ENCODE data around the gene HDAC9.

The HDAC9 gene

GRCh38 chr7:18495412-18496340, at the start of gene HDAC9:
HDAC9 (plus strand) TSS chr7:18495749; CDS start chr7:18496303, 554 bp downstream.
- DNase-seq (ENCODE audit: low read depth): no peak

DNA sequence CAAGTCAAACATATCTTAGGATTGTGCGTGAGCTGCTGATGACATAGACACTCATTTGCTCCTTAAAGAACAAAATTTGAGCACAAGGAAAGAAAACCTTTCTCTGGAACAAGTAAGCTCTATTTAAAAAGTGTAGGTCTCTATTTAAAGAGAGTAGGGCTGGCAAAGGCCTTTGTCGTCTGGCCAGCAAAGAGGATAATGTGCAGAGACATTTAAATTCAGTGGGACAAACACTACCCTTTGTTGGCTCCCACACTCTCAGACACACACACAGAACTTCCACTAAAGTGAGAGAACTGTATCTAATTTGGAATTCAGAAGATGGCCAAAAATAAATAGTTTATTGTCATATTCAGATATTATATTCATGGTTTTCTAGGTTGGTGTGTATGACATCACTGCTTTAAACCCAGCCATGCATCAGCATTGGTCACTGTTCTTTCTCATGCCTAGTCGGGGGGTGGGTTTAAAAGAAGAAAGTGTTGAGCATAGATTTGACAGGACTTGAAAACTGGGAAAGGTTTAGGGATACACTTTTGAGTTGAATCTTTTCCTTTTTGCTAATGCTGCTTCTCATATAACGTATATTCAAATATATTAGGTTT, 49.5 kb upstream of the HDAC9 start:
- DNase-seq (ENCODE audit: low read depth): no peak

DNA sequence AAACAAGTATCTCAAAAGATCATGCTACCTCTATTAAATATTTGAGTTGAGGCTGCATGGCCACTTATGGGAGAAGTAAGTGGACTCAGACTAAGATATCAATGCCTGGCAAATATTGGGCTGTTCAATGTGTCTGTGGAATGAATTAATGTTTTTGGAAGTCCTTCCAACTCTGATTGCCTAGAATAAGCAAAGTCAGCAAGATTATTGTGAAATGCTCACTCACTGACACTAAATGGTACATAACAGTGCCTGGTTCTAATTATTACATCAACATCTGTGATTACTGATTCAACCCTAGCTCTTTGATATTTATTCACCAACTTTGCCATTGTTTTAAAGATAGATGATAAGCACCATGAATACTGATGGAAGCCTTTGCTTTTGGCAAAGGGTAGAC, 45.5 kb upstream of the HDAC9 start:
- no peak for DNase-seq (ENCODE audit: low read depth)

- no peak for DNase-seq (ENCODE audit: low read depth)
These were observed 39.9 kb upstream of the HDAC9 start for GRCh38 chr7:18455606-18456005.

DNA sequence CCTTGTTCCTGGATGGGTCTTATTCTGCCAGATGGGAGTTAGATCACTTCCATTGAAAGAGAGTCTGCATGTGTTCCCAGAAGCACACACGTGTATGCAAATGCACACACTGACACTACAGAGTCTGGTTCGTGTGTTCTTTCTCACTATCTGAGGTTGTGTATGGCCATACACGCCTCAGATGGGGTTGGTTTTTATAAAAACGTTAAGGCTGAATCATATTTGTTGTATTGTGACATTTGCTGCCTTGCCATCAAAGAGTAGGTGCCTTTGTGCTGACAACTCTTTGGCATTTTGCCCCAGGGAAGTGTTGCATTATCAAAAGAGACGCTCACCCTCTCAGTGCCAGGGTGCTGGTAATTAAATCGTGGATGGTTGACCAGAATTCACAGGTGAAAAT, 37.7 kb upstream of the HDAC9 start:
- DNase-seq (ENCODE audit: low read depth): no peak

DNA sequence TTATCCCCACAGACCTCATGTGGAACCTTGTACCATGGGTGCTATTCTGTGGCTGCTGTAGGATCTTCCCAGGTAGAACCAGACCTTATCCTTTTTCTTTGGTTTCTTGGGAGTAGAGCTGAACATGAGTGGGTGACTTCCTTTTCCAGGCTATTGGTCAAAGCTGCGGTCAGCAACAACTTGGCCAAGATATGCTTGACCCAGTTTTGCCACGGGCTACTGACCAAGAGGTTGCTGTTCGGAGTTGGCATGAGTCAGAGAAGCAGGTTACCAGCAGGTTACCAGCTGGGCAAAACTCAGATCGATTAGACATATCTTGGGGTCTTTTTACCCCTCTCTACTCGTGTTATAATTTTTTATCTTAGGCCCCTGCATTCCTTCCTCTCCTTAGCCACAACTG, 36.7 kb upstream of the HDAC9 start:
- DNase-seq (ENCODE audit: low read depth): no peak

DNA sequence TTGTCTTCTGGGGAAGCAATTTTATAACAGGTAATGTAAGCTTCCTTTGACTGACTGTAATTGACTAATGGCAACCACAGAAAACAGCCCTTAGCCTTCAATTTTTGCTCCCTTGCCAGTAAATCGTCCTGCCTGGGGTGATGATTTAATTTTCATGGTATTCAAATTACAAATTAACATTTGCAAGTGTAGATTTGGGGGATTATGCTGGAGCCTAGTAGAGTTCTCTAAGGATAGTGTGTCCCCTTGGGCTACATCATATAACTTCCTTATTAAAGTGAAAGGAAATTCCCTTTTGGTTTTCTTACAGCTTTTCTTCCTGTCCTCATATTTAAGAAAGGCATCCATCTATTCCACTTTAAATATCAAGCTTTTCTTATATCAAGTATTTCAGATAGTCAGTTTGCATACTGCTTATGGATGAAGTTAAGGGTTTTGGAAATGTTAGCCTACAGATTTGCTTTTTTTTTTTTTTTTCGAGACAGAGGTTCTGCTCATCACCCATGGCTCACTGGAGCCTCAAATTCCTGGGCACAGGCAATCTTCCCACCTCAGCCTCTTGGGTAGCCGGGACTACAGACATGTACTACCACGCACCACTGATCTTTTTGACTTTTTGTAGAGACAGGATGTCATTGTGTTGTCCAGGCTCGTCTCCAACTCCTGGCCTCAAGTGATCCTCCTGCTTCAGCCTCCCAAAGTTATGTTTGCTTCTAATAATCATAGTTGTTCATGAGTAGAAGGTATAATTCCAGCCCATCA, 35.9 kb upstream of the HDAC9 start:
- DNase-seq (ENCODE audit: low read depth): no peak

GRCh38 chr7:18461785-18462467, 33.6 kb upstream of the HDAC9 start:
- no peak for DNase-seq (ENCODE audit: low read depth)

DNA sequence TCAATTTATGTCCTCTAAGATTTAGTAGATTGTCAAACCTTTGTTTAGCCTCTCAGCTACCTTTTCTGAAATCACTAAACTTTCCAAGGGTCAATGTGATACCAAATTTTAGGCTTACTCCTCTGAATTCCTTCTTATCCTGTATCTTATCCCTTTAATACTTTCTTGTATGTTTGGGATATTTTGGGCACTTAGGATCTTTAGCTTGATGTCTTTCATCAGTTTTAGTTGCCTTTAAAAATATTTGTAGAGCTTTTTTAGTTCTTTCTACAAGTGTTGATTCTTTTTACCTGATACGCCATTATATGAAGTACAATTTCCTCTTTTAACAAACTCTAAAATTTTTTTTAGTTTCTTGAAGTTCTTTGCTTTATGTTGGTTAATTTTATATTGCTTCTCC, 30.7 kb upstream of the HDAC9 start:
- no peak for DNase-seq (ENCODE audit: low read depth)

DNA sequence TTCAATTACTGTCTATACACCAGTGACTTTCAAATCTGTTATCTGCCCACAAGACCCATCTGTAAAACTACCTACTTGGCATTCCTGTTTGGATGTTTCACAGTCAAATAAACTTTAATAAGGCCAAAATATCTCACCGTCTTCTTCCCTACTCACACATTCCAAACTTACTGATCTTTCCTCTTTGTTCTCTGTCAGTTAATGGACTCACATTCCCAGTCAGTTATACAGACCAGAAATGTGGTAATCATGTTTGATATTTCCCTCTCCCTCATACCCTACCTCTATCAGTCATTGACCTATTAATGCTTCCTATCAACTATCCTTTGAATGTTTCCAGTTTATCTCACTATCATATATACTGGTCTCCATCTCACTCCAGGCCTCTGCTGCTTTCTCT, 28.5 kb upstream of the HDAC9 start:
- no peak for DNase-seq (ENCODE audit: low read depth)

GRCh38 chr7:18468795-18469194, 26.8 kb upstream of the HDAC9 start:
- DNase-seq (ENCODE audit: low read depth): no peak

DNA sequence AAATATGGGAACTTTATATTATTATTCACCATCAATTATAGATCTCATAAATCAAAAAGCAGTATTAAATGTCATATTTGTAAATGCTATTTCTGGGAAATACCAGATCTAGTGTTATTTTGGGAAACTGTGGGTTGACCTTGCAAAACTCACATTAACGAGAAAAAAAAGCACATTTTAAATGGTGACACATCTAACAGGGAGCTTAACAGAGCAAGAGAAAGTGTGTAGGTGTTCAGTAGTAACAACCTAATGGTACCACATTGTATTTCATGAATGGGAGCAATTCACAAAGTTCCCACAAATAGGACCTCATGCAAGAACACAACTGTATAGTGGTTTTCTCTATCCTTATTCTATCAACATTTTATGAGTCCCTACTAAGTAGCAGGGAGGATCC, 26.2 kb upstream of the HDAC9 start:
- no peak for DNase-seq (ENCODE audit: low read depth)

DNA sequence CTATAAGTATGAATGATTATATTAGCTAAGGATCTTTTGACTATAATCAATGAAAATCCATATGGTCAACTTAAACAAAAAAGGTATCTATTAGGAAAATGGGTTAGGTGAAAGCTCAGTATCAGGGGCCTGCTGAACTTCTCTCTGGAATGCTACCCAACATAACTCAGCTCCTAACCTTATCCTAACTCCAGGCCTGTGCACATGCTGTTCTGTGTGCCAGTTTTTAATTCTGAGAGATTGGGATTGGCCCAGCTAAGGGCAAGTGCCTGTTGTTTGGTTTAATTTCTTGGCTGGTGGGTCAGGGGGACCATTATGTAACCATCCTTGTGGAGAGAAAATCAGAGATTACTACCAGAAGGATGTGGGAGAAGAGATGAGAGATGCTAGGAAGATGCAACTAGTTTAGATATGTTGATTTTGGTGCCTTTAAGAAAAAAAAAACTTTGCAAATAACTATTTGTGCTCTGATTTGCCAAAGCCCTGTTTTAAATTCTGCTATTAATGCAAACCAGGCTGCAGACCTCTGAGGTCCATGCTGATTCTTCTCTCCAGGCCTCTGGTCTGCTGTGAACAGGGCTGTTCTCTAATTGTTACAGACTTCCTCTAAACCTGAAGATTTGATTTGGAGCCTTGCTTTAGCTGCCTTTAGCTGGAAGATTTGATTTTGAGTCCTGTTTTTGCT, 23.9 kb upstream of the HDAC9 start:
- DNase-seq (ENCODE audit: low read depth): no peak

DNA sequence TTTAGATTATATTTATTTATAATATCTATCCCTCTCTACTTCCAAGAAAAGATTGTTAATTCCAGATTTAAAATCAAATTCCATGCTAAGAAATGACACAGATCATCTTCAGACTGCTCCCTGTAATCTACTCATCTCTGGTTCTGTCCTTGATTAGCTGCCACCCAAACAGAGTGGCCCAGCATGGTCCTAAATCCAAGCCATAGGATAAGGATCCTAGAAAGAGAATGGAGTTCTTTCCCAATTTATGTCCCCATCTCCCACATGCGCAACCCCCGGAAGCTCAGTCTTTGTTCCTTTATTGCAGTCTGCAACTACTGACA, 23.4 kb upstream of the HDAC9 start:
- DNase-seq (ENCODE audit: low read depth): no peak

DNA sequence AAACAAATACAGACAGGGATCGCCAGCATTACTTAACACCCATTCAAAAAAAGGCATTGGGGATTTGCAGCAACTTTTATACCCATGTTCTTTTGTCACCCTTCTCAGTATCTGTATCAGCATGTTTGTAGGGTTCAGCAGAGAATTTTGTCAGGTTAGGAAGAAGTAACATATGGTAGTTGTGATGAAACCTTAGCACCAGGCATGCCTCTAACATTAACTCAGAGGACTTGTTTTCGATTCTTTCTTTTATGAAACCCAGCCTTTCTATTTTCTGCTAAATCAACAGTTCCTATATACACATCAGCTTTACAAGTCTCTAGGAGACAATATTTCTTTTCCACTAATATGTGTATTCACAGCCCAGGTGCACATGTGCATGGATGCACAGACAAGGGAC, 22.4 kb upstream of the HDAC9 start:
- DNase-seq (ENCODE audit: low read depth): no peak

DNA sequence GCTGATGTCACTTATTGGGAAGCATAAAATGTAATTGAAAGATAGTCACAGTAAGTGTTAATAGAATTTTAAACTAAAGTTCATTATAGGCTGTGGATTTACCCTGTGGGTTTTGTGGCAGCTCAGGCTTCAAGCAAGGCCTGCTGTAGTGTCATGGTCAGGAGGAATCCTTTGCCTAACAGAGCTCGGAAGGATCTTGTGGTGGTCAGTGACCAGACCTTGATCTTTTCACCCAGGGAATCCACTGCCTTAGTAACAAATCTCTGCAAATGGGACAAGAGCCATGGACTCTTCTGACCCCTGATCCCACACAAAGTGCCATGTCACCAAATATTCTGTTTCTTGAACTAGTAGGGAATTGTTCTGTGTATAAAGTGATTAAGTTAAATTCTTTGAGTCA, 20.6 kb upstream of the HDAC9 start:
- no peak for DNase-seq (ENCODE audit: low read depth)

- no peak for DNase-seq (ENCODE audit: low read depth)
These were observed 20.1 kb upstream of the HDAC9 start for GRCh38 chr7:18475488-18475887.

DNA sequence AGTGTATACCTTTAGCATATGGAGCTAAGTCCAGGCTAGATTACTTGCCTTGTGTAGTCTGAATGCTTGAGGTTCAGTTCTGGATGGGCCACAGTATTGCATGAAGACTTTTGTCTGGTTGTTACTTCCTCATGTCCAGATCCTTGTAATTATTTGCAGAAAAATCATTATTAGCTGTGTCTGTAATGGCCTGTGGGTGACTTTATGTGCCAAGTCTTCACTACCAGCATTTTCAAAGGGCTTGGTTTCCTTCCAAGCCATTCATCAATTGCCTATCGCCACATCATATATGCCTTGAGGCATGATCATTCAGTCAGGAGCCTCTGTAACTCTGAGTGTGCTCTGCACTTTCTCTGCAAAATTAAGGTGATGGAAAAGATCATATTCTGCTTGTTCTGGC, 13.8 kb upstream of the HDAC9 start:
- no peak for DNase-seq (ENCODE audit: low read depth)

DNA sequence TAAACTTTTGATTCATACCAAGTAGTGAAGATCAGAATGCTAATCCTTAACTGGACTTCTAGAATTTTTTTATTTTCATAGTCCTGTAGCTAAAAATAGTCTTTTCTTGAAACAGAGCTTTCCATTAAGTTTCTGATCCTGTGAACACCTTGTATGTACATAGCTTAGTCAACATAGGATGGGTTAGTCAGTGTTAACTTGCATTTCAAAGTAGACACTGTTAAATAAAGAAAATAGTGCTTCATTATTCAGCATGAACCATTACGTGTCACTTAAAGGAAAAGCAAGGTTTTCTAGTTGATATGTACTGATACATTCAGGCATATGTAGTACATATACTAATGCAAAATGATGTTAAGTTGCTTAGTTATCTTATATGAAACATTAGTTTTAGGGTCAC, 7.5 kb upstream of the HDAC9 start:
- DNase-seq (ENCODE audit: low read depth): no peak

- no peak for DNase-seq (ENCODE audit: low read depth)
These were observed 5.9 kb upstream of the HDAC9 start for GRCh38 chr7:18489624-18490023.

GRCh38 chr7:18491871-18492270, 3.7 kb upstream of the HDAC9 start:
- no peak for DNase-seq (ENCODE audit: low read depth)

- DNase-seq (ENCODE audit: low read depth): no peak
These were observed 1.1 kb upstream of the HDAC9 start for GRCh38 chr7:18494406-18494805.

Measured in stimulated activated CD8-positive, alpha-beta memory T cell treated with anti-CD3 and anti-CD28 coated beads, Interleukin-12 subunit alpha, Interleukin-12 subunit beta, amount 100 ng/mL, for 1 hour (primary cell).